PC-3 (cell line): Measurements from ENCODE around the gene LBP. TPM values are rescaled to one million over a fixed set of nuclear protein-coding genes. Genes with fewer than 3 reads are reported as not detected.
"Not testable (repeated sequence)": the region's sequence is repeated elsewhere in the genome, so short reads cannot be mapped to it uniquely, and the experiment has no call there.

Source experiments
- ATAC-seq: fragments of 200-7000 bp; cut with Tn5 transposase; 2 replicates; pipeline ENCODE4 v1.9.1; 2020; ENCODE audit warnings: mild to moderate bottlenecking, moderate library complexity
- BruUV-seq: library from RNA; stranded (reverse); fragments of 400-500 nt; replicated peaks from 2 replicates; lab custom pipeline; 2021; lab: Mats Ljungman, UMichigan
- CTCF ChIA-PET: fragments of 300-600 bp; sonication (Branson Sonifier 250); formaldehyde crosslinking; loops from one replicate; lab custom pipeline; 2022; ENCODE audit warnings: antibody characterized with exemption; lab: Charles Lee
- POLR2A ChIA-PET: fragments of 300-600 bp; sonication (Branson Sonifier 250); formaldehyde crosslinking; loops from one replicate; lab custom pipeline; 2022; ENCODE audit warnings: antibody characterized with exemption; ENCODE audit not compliant: unreplicated experiment; lab: Charles Lee
- DNase-seq: peaks from one replicate; pipeline ENCODE4 v3.0.0-alpha.2; 2015
- H2AFZ ChIP-seq: fragments of 300-600 bp; sonication (generic); 2 replicates; pipeline ENCODE4 v1.6.0; 2016; ENCODE audit warnings: antibody characterized with exemption, low read length
- H3F3A ChIP-seq: fragments of 300-600 bp; sonication (generic); one replicate; pipeline ENCODE4 v1.6.0; 2017; ENCODE audit warnings: antibody characterized with exemption, low read length, control low read depth, mild to moderate bottlenecking; ENCODE audit not compliant: unreplicated experiment
- H3K27ac ChIP-seq: fragments of 300-600 bp; sonication (generic); 2 replicates; pipeline ENCODE4 v1.5.1; 2016; ENCODE audit warnings: mild to moderate bottlenecking, low read length
- H3K27me3 ChIP-seq: fragments of 300-600 bp; sonication (generic); 2 replicates; pipeline ENCODE4 v1.6.1; 2016; ENCODE audit warnings: low read length, mixed read lengths
- H3K36me3 ChIP-seq: fragments of 300-600 bp; sonication (generic); 2 replicates; pipeline ENCODE4 v1.6.1; 2016; ENCODE audit warnings: low read depth, mixed run types, low read length, mixed read lengths
- H3K4me1 ChIP-seq: fragments of 300-600 bp; sonication (generic); 2 replicates; pipeline ENCODE4 v1.5.1; 2016; ENCODE audit warnings: low read length; ENCODE audit not compliant: insufficient read depth
- H3K4me2 ChIP-seq: fragments of 300-600 bp; sonication (generic); 2 replicates; pipeline ENCODE4 v1.6.0; 2016; ENCODE audit warnings: low read length
- H3K4me3 ChIP-seq: fragments of 300-600 bp; sonication (generic); 2 replicates; pipeline ENCODE4 v1.5.1; 2016; ENCODE audit warnings: mild to moderate bottlenecking, low read length, mixed read lengths
- H3K79me2 ChIP-seq: fragments of 300-600 bp; sonication (generic); 2 replicates; pipeline ENCODE4 v1.6.1; 2017; ENCODE audit warnings: low read length, mixed read lengths
- H3K9ac ChIP-seq: fragments of 300-600 bp; sonication (generic); 2 replicates; pipeline ENCODE4 v1.6.0; 2016; ENCODE audit warnings: mild to moderate bottlenecking, low read length
- H3K9me2 ChIP-seq: fragments of 300-600 bp; sonication (generic); replicated peaks from 2 replicates; pipeline ENCODE4 v1.6.1; 2016; ENCODE audit warnings: mixed run types, low read length, mixed read lengths
- H3K9me3 ChIP-seq: fragments of 300-600 bp; sonication (generic); 2 replicates; pipeline ENCODE4 v1.6.1; 2016; ENCODE audit warnings: low read length, mixed read lengths
- H4K20me1 ChIP-seq: fragments of 300-600 bp; sonication (generic); 2 replicates; pipeline ENCODE4 v1.6.1; 2016; ENCODE audit warnings: low read length, mixed read lengths
- CTCF ChIP-seq: fragments of 300-600 bp; sonication (generic); conservative IDR thresholded peaks from 2 replicates; pipeline ENCODE4 v1.5.1; 2017; ENCODE audit warnings: antibody characterized with exemption, low read depth, mild to moderate bottlenecking, low read length
- EZH2 ChIP-seq: fragments of 300-600 bp; sonication (generic); IDR thresholded peaks from one replicate; pipeline ENCODE4 v1.6.1; 2017; ENCODE audit warnings: antibody characterized with exemption, mild to moderate bottlenecking, low read length; ENCODE audit not compliant: unreplicated experiment
- EZH2phosphoT487 ChIP-seq: fragments of 300-600 bp; sonication (generic); IDR thresholded peaks from 2 replicates; pipeline ENCODE4 v1.6.1; 2018; ENCODE audit warnings: mild to moderate bottlenecking, antibody characterized with exemption, low read length, borderline replicate concordance
- intact Hi-C: fragments of 100-400 bp; cut with micrococcal nuclease; formaldehyde crosslinking; loops from 2 replicates; pipeline ENCODE4 v1.9.0; 2023
- total RNA-seq: library from RNA; depleted of rRNA; stranded (reverse); fragments of >200 nt; gene quantifications from 2 replicates; pipeline ENCODE4 v1.2.3, GENCODE V29; 2014

LBP gene
- total RNA-seq, 1 experiment from 2014 or later, result not detected

- Histone ChIP-seq H3K9ac (no peak overlapping the region), H3K9me2 (no peaks in the 10 kb centered on the region), H4K20me1 (no peaks in the 10 kb centered on the region), H3K27ac (no peak overlapping the region), H3K36me3 (0 out of 2 replicates have a peak, but pooled peaks cover 2% of the 10 kb centered on the region), H3K27me3 (no peaks in the 10 kb centered on the region), H3K79me2 (no peaks in the 10 kb centered on the region), H3K4me1 (no peaks in the 10 kb centered on the region), H3K4me3 (no peak overlapping the region), H2AFZ (no peak overlapping the region), H3K9me3 (no peaks in the 10 kb centered on the region), H3F3A (no peaks in the 10 kb centered on the region), H3K4me2 (no peak overlapping the region)
- ChIA-PET POLR2A (no interaction called here), CTCF (no interaction called here)
- TF ChIP-seq EZH2 (no peak), EZH2phosphoT487 (no peak), CTCF (no peak)
- ATAC-seq (no peak), DNase-seq (no peak)
- BruUV-seq, result no TSS peak
- intact Hi-C loops, result no loop called here
These were observed 58.9 kb downstream of the LBP start for GRCh38 chr20:38405132-38405531.

GRCh38 chr20:38406476-38406875, 60.2 kb downstream of the LBP start:
- Histone ChIP-seq H3K9me2 (no peaks in the 10 kb centered on the region), H3K27ac (no peak overlapping the region), H3F3A (no peaks in the 10 kb centered on the region), H2AFZ (no peak overlapping the region), H3K4me1 (no peaks in the 10 kb centered on the region), H3K4me3 (no peak overlapping the region), H4K20me1 (no peaks in the 10 kb centered on the region), H3K9me3 (no peaks in the 10 kb centered on the region), H3K79me2 (no peaks in the 10 kb centered on the region), H3K4me2 (no peak overlapping the region), H3K9ac (no peak overlapping the region), H3K27me3 (no peaks in the 10 kb centered on the region), H3K36me3 (0 out of 2 replicates have a peak, but pooled peaks cover 2% of the 10 kb centered on the region)
- CTCF ChIA-PET, result no interaction called here
- intact Hi-C loops, result no loop called here
- ATAC-seq (no peak), DNase-seq (no peak)
- BruUV-seq, result no TSS peak
- TF ChIP-seq CTCF (no peak), EZH2 (no peak), EZH2phosphoT487 (no peak)
- POLR2A ChIA-PET, result no interaction called here

- CTCF ChIA-PET, result no interaction called here
These were observed 61.0 kb downstream of the LBP start for GRCh38 chr20:38407321-38407720.

GRCh38 chr20:38407822-38408221, 61.5 kb downstream of the LBP start:
- H3K27me3 ChIP-seq, DNase-seq, H3F3A ChIP-seq, H3K36me3 ChIP-seq, H4K20me1 ChIP-seq, H3K9ac ChIP-seq, H3K4me3 ChIP-seq, H2AFZ ChIP-seq, H3K9me3 ChIP-seq, H3K4me1 ChIP-seq, H3K79me2 ChIP-seq, POLR2A ChIA-PET, BruUV-seq, H3K4me2 ChIP-seq, ATAC-seq, H3K9me2 ChIP-seq, H3K27ac ChIP-seq: not testable (repeated sequence)
- CTCF ChIA-PET, result interaction anchor here (0.5 to 1.1 kb wide), 8 partner anchors 8 to 227 kb away, joined by 3 to 9 read pairs (median 4); partner anchors contain the start of genes RALGAPB and SNHG17
- intact Hi-C loops, result loop anchor here (1.0 kb wide), 2 partner anchors 69 to 179 kb away; no protein-coding TSS in a partner anchor

More at GRCh38 chr20:38407321-38407720, 61.0 kb downstream of the LBP start:
- H3K4me2 ChIP-seq, result no peak overlapping the region
- intact Hi-C loops, result no loop called here
- H3K27me3 ChIP-seq, result no peaks in the 10 kb centered on the region
- no peaks in the 10 kb centered on the region for H3K9me3 ChIP-seq
- no peaks in the 10 kb centered on the region for H3F3A ChIP-seq
- DNase-seq (no peak), ATAC-seq (no peak)
- H3K27ac ChIP-seq, result no peak overlapping the region
- H3K9me2 ChIP-seq, result no peaks in the 10 kb centered on the region
- BruUV-seq, result no TSS peak
- POLR2A ChIA-PET, result no interaction called here
- 0 out of 2 replicates have a peak, but pooled peaks cover 2% of the 10 kb centered on the region for H3K36me3 ChIP-seq
- H3K79me2 ChIP-seq, result no peaks in the 10 kb centered on the region
- no peaks in the 10 kb centered on the region for H3K4me1 ChIP-seq
- TF ChIP-seq CTCF, result no peak
- TF ChIP-seq EZH2, result no peak
- no peak for TF ChIP-seq EZH2phosphoT487
- H2AFZ ChIP-seq, result no peak overlapping the region
- no peak overlapping the region for H3K4me3 ChIP-seq
- H4K20me1 ChIP-seq, result no peaks in the 10 kb centered on the region
- no peak overlapping the region for H3K9ac ChIP-seq
